HL-60/S4 treated with retinoic acid at 250 ng/mL for 4 days and 3 days (cell line): ENCODE results near the gene HEBP2.
"Not testable (repeated sequence)": the region's sequence is repeated elsewhere in the genome, so short reads cannot be mapped to it uniquely, and the experiment has no call there.

Source experiments
- in situ Hi-C: fragments of 300-500 bp; cut with MboI; formaldehyde crosslinking; loops from 2 replicates; pipeline ENCODE4 v1.7.0; 2022; ENCODE audit warnings: low sequenced_read_pairs

Gene HEBP2

GRCh38 chr6:138422861-138423260 is 18.8 kb downstream of the HEBP2 start:
- in situ Hi-C loops = no loop called here

- in situ Hi-C loops = no loop called here
Observed at GRCh38 chr6:138424004-138424904, 20.2 kb downstream of the HEBP2 start.

GRCh38 chr6:138425256-138425655 is 21.2 kb downstream of the HEBP2 start:
- in situ Hi-C loops = not testable (repeated sequence)

GRCh38 chr6:138426500-138427123 is 22.6 kb downstream of the HEBP2 start:
- in situ Hi-C loops = no loop called here

- in situ Hi-C loops = no loop called here
Observed at GRCh38 chr6:138427701-138428100, 23.7 kb downstream of the HEBP2 start.

- in situ Hi-C loops = no loop called here
Observed at GRCh38 chr6:138428944-138429598, 25.0 kb downstream of the HEBP2 start.

GRCh38 chr6:138429761-138430160 is 25.7 kb downstream of the HEBP2 start:
- in situ Hi-C loops = loop anchor here (5.0 to 10.0 kb wide), 2 partner anchors 78 to 345 kb away; partner anchors contain the start of gene CCDC28A

GRCh38 chr6:138430361-138431145 is 26.5 kb downstream of the HEBP2 start:
- in situ Hi-C loops = loop anchor here (5.0 to 10.0 kb wide), 2 partner anchors 77 to 344 kb away; partner anchors contain the start of gene CCDC28A

GRCh38 chr6:138431256-138432062 is 27.4 kb downstream of the HEBP2 start:
- in situ Hi-C loops = loop anchor here (5.0 to 10.0 kb wide), 2 partner anchors 76 to 343 kb away; partner anchors contain the start of gene CCDC28A

- in situ Hi-C loops = loop anchor here (5.0 to 10.0 kb wide), 2 partner anchors 75 to 343 kb away; partner anchors contain the start of gene CCDC28A
Observed at GRCh38 chr6:138432063-138432356, 28.0 kb downstream of the HEBP2 start.

- in situ Hi-C loops = loop anchor here (5.0 to 10.0 kb wide), 2 partner anchors 73 to 341 kb away; partner anchors contain the start of gene CCDC28A
Observed at GRCh38 chr6:138434096-138434495, 30.1 kb downstream of the HEBP2 start.

GRCh38 chr6:138434925-138435324 is 30.9 kb downstream of the HEBP2 start:
- in situ Hi-C loops = loop anchor here (5.0 to 10.0 kb wide), 2 partner anchors 72 to 340 kb away; partner anchors contain the start of gene CCDC28A

GRCh38 chr6:138439546-138439945 is 35.5 kb downstream of the HEBP2 start:
- in situ Hi-C loops = loop anchor here (10.0 kb wide), 1 partner anchor 335 kb away; the partner anchor contains the start of gene CCDC28A

GRCh38 chr6:138440296-138440695 is 36.3 kb downstream of the HEBP2 start:
- in situ Hi-C loops = no loop called here

- in situ Hi-C loops = no loop called here
Observed at GRCh38 chr6:138440758-138441357, 36.8 kb downstream of the HEBP2 start.

GRCh38 chr6:138441965-138442364 is 37.9 kb downstream of the HEBP2 start:
- in situ Hi-C loops = no loop called here

- in situ Hi-C loops = no loop called here
Observed at GRCh38 chr6:138442663-138443062, 38.6 kb downstream of the HEBP2 start.

- in situ Hi-C loops = no loop called here
Observed at GRCh38 chr6:138443979-138444378, 40.0 kb downstream of the HEBP2 start.

- in situ Hi-C loops = no loop called here
Observed at GRCh38 chr6:138446821-138447220, 42.8 kb downstream of the HEBP2 start.
